Measurements from ENCODE around the gene HDHD5. TPM values are rescaled to one million over a fixed set of nuclear protein-coding genes. Genes with fewer than 3 reads are reported as not detected.
A peak's percentile ranks its signal among the peaks of the same experiment; 100 is the strongest.

The HDHD5 gene
- total RNA-seq, 1 donor from 2014 or later = 27.6 TPM

DNA sequence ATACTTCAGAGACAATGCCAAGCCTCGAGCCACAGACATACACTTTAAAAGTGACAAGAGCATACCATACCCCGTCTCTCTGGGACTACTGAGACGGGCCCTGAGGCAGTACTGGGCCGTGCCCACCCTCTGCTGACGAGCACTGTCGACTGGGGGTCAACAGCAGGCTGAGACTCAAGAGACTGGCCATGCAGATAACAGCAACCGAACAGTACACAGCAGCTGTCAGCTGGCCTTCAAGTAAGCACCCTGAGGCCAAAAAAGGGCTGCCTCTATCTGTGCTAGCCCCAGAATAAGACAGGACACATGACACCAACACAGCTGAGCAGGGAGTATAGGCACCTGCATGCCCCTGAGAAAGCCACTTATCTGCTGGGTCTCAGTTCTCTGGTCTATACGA is 19.1 kb downstream of the HDHD5 start:
- no peak for FAIRE-seq
- no peak overlapping the region for H3K27ac ChIP-seq (ENCODE audit: low read depth, low read length)
- Mint-ChIP-seq H3K27me3 (ENCODE audit: low read depth, unreplicated experiment) (no peaks in the 10 kb centered on the region), H3K36me3 (ENCODE audit: low read depth, unreplicated experiment) (peaks cover 11% of the 10 kb centered on the region), H3K4me3 (ENCODE audit: unreplicated experiment) (no peak overlapping the region), H3K9me3 (ENCODE audit: unreplicated experiment) (no peaks in the 10 kb centered on the region), H3K27ac (ENCODE audit: unreplicated experiment) (no peak overlapping the region), H3K4me1 (ENCODE audit: low read depth, unreplicated experiment) (no peaks in the 10 kb centered on the region)
- peaks cover 6% of the 10 kb centered on the region for H3K36me3 ChIP-seq (ENCODE audit: insufficient read depth, low read length)
- H3K27me3 ChIP-seq (ENCODE audit: insufficient read depth, low read length) = no peaks in the 10 kb centered on the region
- H3K9ac ChIP-seq (ENCODE audit: low read length) = no peak overlapping the region
- no peak for TF ChIP-seq EZH2 (IDR thresholded peaks at IDR 0.05; ENCODE audit: insufficient read depth, low read length)
- TF ChIP-seq, protein P1, sequence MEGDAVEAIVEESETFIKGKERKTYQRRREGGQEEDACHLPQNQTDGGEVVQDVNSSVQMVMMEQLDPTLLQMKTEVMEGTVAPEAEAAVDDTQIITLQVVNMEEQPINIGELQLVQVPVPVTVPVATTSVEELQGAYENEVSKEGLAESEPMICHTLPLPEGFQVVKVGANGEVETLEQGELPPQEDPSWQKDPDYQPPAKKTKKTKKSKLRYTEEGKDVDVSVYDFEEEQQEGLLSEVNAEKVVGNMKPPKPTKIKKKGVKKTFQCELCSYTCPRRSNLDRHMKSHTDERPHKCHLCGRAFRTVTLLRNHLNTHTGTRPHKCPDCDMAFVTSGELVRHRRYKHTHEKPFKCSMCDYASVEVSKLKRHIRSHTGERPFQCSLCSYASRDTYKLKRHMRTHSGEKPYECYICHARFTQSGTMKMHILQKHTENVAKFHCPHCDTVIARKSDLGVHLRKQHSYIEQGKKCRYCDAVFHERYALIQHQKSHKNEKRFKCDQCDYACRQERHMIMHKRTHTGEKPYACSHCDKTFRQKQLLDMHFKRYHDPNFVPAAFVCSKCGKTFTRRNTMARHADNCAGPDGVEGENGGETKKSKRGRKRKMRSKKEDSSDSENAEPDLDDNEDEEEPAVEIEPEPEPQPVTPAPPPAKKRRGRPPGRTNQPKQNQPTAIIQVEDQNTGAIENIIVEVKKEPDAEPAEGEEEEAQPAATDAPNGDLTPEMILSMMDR (IDR thresholded peaks at IDR 0.05; ENCODE audit: insufficient read depth, low read depth, low read length) = no peak
- H3K79me2 ChIP-seq (ENCODE audit: insufficient read depth, low read length) = no peaks in the 10 kb centered on the region
- no peak for DNase-seq (ENCODE audit: low read depth)
- no peak overlapping the region for H3K4me2 ChIP-seq (ENCODE audit: low read length)
- peaks cover 2% of the 10 kb centered on the region for H4K20me1 ChIP-seq (ENCODE audit: insufficient read depth, low read length)
- no peak overlapping the region for H3K4me3 ChIP-seq (ENCODE audit: insufficient read depth, low read depth, low read length)
- H2AFZ ChIP-seq (ENCODE audit: low read depth, low read length) = no peak overlapping the region
- H3K4me1 ChIP-seq (ENCODE audit: insufficient read depth, low read length) = no peaks in the 10 kb centered on the region
- H3K9me3 ChIP-seq (ENCODE audit: insufficient read depth, low read depth, low read length) = no peaks in the 10 kb centered on the region

DNA sequence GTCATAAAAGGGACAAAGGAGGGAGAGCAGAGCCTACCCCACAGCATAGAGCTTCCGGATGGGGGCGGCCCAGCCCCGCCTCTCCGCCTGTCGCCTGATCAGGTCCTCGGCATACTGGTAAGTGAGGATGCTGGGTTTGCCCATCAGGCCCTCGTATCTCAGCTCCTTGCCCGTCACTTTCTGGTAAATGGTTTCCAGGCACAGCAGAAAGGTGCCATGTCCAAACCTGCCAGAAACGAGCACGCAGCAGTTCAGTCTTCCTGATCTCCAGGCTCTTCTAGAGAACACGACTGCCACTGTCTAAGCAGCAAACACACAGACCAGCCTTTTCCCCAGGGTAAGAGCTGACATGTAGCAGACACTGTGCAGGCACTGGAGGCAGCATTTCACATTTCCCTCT is 20.6 kb downstream of the HDHD5 start:
- TF ChIP-seq EZH2 (IDR thresholded peaks at IDR 0.05; ENCODE audit: insufficient read depth, low read length) = no peak
- TF ChIP-seq, protein P1 (IDR thresholded peaks at IDR 0.05; ENCODE audit: insufficient read depth, low read depth, low read length) = no peak
- Histone ChIP-seq H3K79me2 (ENCODE audit: insufficient read depth, low read length) (no peaks in the 10 kb centered on the region), H3K4me1 (ENCODE audit: insufficient read depth, low read length) (no peaks in the 10 kb centered on the region), H4K20me1 (ENCODE audit: insufficient read depth, low read length) (no peaks in the 10 kb centered on the region), H3K36me3 (ENCODE audit: insufficient read depth, low read length) (peaks cover 3% of the 10 kb centered on the region), H3K4me3 (ENCODE audit: insufficient read depth, low read depth, low read length) (no peak overlapping the region), H3K9ac (ENCODE audit: low read length) (no peak overlapping the region), H2AFZ (ENCODE audit: low read depth, low read length) (no peak overlapping the region), H3K27me3 (ENCODE audit: insufficient read depth, low read length) (no peaks in the 10 kb centered on the region), H3K27ac (ENCODE audit: low read depth, low read length) (no peak overlapping the region), H3K9me3 (ENCODE audit: insufficient read depth, low read depth, low read length) (no peaks in the 10 kb centered on the region), H3K4me2 (ENCODE audit: low read length) (no peak overlapping the region)
- Mint-ChIP-seq H3K4me3 (ENCODE audit: unreplicated experiment) (no peak overlapping the region), H3K9me3 (ENCODE audit: unreplicated experiment) (no peaks in the 10 kb centered on the region), H3K4me1 (ENCODE audit: low read depth, unreplicated experiment) (no peaks in the 10 kb centered on the region), H3K27ac (ENCODE audit: unreplicated experiment) (no peak overlapping the region), H3K36me3 (ENCODE audit: low read depth, unreplicated experiment) (peaks cover 12% of the 10 kb centered on the region), H3K27me3 (ENCODE audit: low read depth, unreplicated experiment) (no peaks in the 10 kb centered on the region)
- DNase-seq (ENCODE audit: low read depth) (no peak), FAIRE-seq (no peak)

DNA sequence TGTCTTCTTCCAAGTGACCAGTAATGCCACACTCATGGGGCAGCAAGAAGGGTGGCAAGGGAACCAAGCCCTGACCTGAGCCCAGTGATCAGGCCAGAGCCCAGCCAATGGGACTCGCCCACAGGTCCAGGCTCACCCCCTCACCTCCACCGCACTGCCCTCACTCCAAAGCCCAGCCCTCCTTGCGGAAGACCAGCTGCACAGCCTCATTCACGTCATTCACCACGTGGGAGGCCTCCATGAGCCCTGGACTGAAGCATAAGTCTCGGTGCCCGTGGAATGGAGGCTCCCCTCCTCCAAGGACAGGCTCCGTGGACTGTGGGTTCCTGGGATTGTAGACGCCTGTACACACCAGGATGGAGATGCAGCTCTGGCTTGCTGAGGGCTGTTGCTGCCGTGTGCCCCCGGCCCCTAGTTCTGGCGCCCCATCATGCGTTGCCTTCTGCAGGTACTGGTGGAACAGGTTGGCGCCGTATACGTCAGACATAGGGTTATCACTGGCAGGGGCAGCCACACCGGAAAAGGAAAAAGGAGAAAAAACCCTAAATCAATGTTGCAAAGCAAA is 21.1 kb downstream of the HDHD5 start:
- H3K4me3 Mint-ChIP-seq (ENCODE audit: unreplicated experiment) = no peak overlapping the region
- no peak for DNase-seq (ENCODE audit: low read depth)
- H3K9me3 ChIP-seq (ENCODE audit: insufficient read depth, low read depth, low read length) = no peaks in the 10 kb centered on the region
- no peaks in the 10 kb centered on the region for H3K4me1 ChIP-seq (ENCODE audit: insufficient read depth, low read length)
- FAIRE-seq = no peak
- peaks cover 12% of the 10 kb centered on the region for H3K36me3 Mint-ChIP-seq (ENCODE audit: low read depth, unreplicated experiment)
- no peaks in the 10 kb centered on the region for H3K27me3 Mint-ChIP-seq (ENCODE audit: low read depth, unreplicated experiment)
- no peak for TF ChIP-seq EZH2 (IDR thresholded peaks at IDR 0.05; ENCODE audit: insufficient read depth, low read length)
- TF ChIP-seq, protein P1 (IDR thresholded peaks at IDR 0.05; ENCODE audit: insufficient read depth, low read depth, low read length) = no peak
- no peaks in the 10 kb centered on the region for H3K9me3 Mint-ChIP-seq (ENCODE audit: unreplicated experiment)
- H3K27me3 ChIP-seq (ENCODE audit: insufficient read depth, low read length) = no peaks in the 10 kb centered on the region
- H3K4me3 ChIP-seq (ENCODE audit: insufficient read depth, low read depth, low read length) = no peak overlapping the region
- H4K20me1 ChIP-seq (ENCODE audit: insufficient read depth, low read length) = no peaks in the 10 kb centered on the region
- no peaks in the 10 kb centered on the region for H3K79me2 ChIP-seq (ENCODE audit: insufficient read depth, low read length)
- no peak overlapping the region for H3K27ac ChIP-seq (ENCODE audit: low read depth, low read length)
- no peaks in the 10 kb centered on the region for H3K36me3 ChIP-seq (ENCODE audit: insufficient read depth, low read length)
- H3K4me1 Mint-ChIP-seq (ENCODE audit: low read depth, unreplicated experiment) = no peaks in the 10 kb centered on the region
- no peak overlapping the region for H3K4me2 ChIP-seq (ENCODE audit: low read length)
- no peak overlapping the region for H2AFZ ChIP-seq (ENCODE audit: low read depth, low read length)
- no peak overlapping the region for H3K9ac ChIP-seq (ENCODE audit: low read length)
- peak overlapping the region; percentile 13 for H3K27ac Mint-ChIP-seq (ENCODE audit: unreplicated experiment)
